Type B pancreatic cell (in vitro differentiated cells): ENCODE data around the gene PCYT1A. TPM values are rescaled to one million over a fixed set of nuclear protein-coding genes. Genes with fewer than 3 reads are reported as not detected.
"Not testable (repeated sequence)": the region's sequence is repeated elsewhere in the genome, so short reads cannot be mapped to it uniquely, and the experiment has no call there.

Source experiments
- DNase-seq: peaks from one replicate; pipeline ENCODE4 v3.0.0; 2021; ENCODE audit warnings: mixed read lengths; ENCODE audit not compliant: unreplicated experiment; ENCODE audit errors: extremely low spot score
- H3K27ac Mint-ChIP-seq: 2 replicates; pipeline ENCODE4 v1.8.0; 2021; ENCODE audit warnings: mild to moderate bottlenecking, mixed read lengths
- H3K27me3 Mint-ChIP-seq: 2 replicates; pipeline ENCODE4 v1.8.0; 2021; ENCODE audit warnings: mixed read lengths
- H3K36me3 Mint-ChIP-seq: 2 replicates; pipeline ENCODE4 v1.8.0; 2021; ENCODE audit warnings: mixed read lengths
- H3K4me1 Mint-ChIP-seq: one replicate; pipeline ENCODE4 v1.8.0; 2021; ENCODE audit warnings: mixed read lengths; ENCODE audit not compliant: unreplicated experiment
- H3K4me3 Mint-ChIP-seq: 2 replicates; pipeline ENCODE4 v1.8.0; 2021; ENCODE audit warnings: mild to moderate bottlenecking, mixed read lengths
- H3K9me3 Mint-ChIP-seq: 2 replicates; pipeline ENCODE4 v1.8.0; 2021; ENCODE audit warnings: mixed read lengths
- total RNA-seq: library from RNA; stranded (reverse); gene quantifications from 2 replicates; pipeline ENCODE4 v1.2.1, GENCODE V29; 2021; ENCODE audit warnings: low replicate concordance
- TF ChIP-seq, protein P1 (sequence below): fragments of 200-600 bp; sonication (generic); conservative IDR thresholded peaks from 2 replicates; pipeline ENCODE4 v1.5.0; 2021; ENCODE audit warnings: antibody characterized with exemption, mild to moderate bottlenecking

PCYT1A gene
- total RNA-seq, 1 donor from 2014 or later, result 39.0 TPM

- H3K4me1 Mint-ChIP-seq, result peaks cover 16% of the 10 kb centered on the region
- H3K9me3 Mint-ChIP-seq, result no peaks in the 10 kb centered on the region
Measured at GRCh38 chr3:196214783-196215441, 72.6 kb downstream of the PCYT1A start.

GRCh38 chr3:196210673-196211556, 76.6 kb downstream of the PCYT1A start, which contains the start of gene ZDHHC19:
Gene ZDHHC19, minus strand, starts transcription at chr3:196211400. Its CDS starts 85 bp downstream, at chr3:196211315.
- H3K36me3 Mint-ChIP-seq, result no peaks in the 10 kb centered on the region
- TF ChIP-seq, protein P1, sequence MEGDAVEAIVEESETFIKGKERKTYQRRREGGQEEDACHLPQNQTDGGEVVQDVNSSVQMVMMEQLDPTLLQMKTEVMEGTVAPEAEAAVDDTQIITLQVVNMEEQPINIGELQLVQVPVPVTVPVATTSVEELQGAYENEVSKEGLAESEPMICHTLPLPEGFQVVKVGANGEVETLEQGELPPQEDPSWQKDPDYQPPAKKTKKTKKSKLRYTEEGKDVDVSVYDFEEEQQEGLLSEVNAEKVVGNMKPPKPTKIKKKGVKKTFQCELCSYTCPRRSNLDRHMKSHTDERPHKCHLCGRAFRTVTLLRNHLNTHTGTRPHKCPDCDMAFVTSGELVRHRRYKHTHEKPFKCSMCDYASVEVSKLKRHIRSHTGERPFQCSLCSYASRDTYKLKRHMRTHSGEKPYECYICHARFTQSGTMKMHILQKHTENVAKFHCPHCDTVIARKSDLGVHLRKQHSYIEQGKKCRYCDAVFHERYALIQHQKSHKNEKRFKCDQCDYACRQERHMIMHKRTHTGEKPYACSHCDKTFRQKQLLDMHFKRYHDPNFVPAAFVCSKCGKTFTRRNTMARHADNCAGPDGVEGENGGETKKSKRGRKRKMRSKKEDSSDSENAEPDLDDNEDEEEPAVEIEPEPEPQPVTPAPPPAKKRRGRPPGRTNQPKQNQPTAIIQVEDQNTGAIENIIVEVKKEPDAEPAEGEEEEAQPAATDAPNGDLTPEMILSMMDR, result no peak
- DNase-seq, result no peak
- H3K27ac Mint-ChIP-seq, result no peak within 1 kb of the TSS
- H3K4me3 Mint-ChIP-seq, result no peak within 1 kb of the TSS
- H3K4me1 Mint-ChIP-seq, result peaks cover 8% of the 10 kb centered on the region
- peaks cover 5% of the 10 kb centered on the region for H3K27me3 Mint-ChIP-seq
- no peaks in the 10 kb centered on the region for H3K9me3 Mint-ChIP-seq

More at GRCh38 chr3:196214783-196215441, 72.6 kb downstream of the PCYT1A start:
- H3K27ac Mint-ChIP-seq, result peak overlapping the region; percentile 48
- H3K4me3 Mint-ChIP-seq, result no peak overlapping the region
- no peaks in the 10 kb centered on the region for H3K36me3 Mint-ChIP-seq
- TF ChIP-seq, protein P1, result no peak
- H3K27me3 Mint-ChIP-seq, result peaks cover 3% of the 10 kb centered on the region
- DNase-seq, result no peak

DNA sequence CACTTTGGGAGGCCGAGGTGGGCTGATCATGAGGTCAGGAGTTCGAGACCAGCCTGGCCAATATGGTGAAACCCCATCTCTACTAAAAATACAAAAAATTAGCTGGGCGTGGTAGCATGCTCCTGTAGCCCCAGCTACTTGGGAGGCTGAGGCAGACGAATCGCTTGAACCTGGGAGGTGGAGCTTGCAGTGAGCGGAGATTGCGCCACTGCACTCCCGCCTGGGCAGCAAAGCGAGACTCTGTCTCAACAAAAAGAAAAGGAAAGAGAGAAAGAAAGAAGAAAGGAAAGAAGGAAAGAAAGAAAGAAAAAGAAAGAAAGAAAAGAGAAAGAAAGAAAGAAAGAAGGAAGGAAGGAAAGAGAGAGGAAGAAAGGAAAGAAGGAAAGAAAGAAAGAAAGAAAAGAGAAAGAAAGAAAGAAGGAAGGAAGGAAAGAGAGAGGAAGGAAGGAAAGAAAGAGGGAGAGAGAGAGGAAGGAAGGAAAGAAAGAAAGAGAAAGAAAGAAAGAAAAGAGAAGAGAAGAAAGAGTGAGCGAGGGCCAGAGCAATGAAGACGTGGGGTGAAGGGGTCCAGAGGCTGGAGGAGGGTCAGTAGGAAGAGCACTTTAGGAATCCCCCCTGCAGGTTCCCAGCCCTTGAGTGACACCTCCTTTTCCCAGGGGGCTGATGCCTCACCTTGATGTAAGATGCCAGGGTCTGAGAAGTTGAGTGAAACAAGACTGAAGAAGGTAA, 77.4 kb downstream of the PCYT1A start:
- H3K27ac Mint-ChIP-seq, DNase-seq, H3K9me3 Mint-ChIP-seq, H3K4me1 Mint-ChIP-seq, H3K4me3 Mint-ChIP-seq, H3K36me3 Mint-ChIP-seq: not testable (repeated sequence)
- H3K27me3 Mint-ChIP-seq, result peaks cover 12% of the 10 kb centered on the region

- peaks cover 5% of the 10 kb centered on the region for H3K9me3 Mint-ChIP-seq
- H3K27ac Mint-ChIP-seq, result no peak overlapping the region
- H3K4me3 Mint-ChIP-seq, result no peak overlapping the region
- peaks cover 3% of the 10 kb centered on the region for H3K4me1 Mint-ChIP-seq
- peaks cover 19% of the 10 kb centered on the region for H3K27me3 Mint-ChIP-seq
- TF ChIP-seq, protein P1, result no peak
- no peak for DNase-seq
- no peaks in the 10 kb centered on the region for H3K36me3 Mint-ChIP-seq
Measured at GRCh38 chr3:196208942-196209695, 78.4 kb downstream of the PCYT1A start.

GRCh38 chr3:196207833-196208607, 79.5 kb downstream of the PCYT1A start:
- no peak for DNase-seq
- no peak overlapping the region for H3K27ac Mint-ChIP-seq
- H3K9me3 Mint-ChIP-seq, result peaks cover 5% of the 10 kb centered on the region
- TF ChIP-seq, protein P1, result no peak
- peak overlapping the region; percentile 77 for H3K4me3 Mint-ChIP-seq
- H3K36me3 Mint-ChIP-seq, result no peaks in the 10 kb centered on the region
- peaks cover 3% of the 10 kb centered on the region for H3K4me1 Mint-ChIP-seq
- H3K27me3 Mint-ChIP-seq, result peaks cover 29% of the 10 kb centered on the region
